Measurements from ENCODE around the gene RCSD1.

The RCSD1 gene

DNA sequence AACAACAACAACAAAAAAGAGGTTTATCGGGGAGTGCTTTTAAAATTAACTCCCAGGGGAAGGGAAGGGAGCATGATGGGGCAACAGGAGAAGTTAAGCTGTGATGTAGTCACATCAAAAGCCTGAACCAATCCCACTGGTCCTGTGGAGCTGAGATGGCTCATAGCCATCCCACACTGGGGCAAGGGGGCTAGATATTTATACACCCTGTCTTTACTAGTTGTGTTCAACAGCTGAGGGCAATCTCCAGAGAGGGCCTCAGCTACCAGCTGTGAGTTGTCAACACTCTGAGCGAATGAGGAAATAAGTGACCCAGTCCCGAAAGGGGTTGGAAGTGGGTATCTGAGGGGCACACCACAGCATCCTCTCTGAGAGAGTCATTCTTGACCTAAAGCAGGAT, 45.5 kb upstream of the RCSD1 start:
- TF ChIP-seq POLR2AphosphoS5 (IDR thresholded peaks at IDR 0.05; ENCODE audit: low read depth) (no peak), SPI1 (IDR thresholded peaks at IDR 0.05; ENCODE audit: borderline replicate concordance, low read depth) (no peak), GABPA (IDR thresholded peaks at IDR 0.05; ENCODE audit: low read depth) (no peak)
- TF ChIP-seq, protein P1, sequence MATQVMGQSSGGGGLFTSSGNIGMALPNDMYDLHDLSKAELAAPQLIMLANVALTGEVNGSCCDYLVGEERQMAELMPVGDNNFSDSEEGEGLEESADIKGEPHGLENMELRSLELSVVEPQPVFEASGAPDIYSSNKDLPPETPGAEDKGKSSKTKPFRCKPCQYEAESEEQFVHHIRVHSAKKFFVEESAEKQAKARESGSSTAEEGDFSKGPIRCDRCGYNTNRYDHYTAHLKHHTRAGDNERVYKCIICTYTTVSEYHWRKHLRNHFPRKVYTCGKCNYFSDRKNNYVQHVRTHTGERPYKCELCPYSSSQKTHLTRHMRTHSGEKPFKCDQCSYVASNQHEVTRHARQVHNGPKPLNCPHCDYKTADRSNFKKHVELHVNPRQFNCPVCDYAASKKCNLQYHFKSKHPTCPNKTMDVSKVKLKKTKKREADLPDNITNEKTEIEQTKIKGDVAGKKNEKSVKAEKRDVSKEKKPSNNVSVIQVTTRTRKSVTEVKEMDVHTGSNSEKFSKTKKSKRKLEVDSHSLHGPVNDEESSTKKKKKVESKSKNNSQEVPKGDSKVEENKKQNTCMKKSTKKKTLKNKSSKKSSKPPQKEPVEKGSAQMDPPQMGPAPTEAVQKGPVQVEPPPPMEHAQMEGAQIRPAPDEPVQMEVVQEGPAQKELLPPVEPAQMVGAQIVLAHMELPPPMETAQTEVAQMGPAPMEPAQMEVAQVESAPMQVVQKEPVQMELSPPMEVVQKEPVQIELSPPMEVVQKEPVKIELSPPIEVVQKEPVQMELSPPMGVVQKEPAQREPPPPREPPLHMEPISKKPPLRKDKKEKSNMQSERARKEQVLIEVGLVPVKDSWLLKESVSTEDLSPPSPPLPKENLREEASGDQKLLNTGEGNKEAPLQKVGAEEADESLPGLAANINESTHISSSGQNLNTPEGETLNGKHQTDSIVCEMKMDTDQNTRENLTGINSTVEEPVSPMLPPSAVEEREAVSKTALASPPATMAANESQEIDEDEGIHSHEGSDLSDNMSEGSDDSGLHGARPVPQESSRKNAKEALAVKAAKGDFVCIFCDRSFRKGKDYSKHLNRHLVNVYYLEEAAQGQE (IDR thresholded peaks at IDR 0.05; ENCODE audit: insufficient replicate concordance, low read depth) = no peak
- TF ChIP-seq, protein P2, sequence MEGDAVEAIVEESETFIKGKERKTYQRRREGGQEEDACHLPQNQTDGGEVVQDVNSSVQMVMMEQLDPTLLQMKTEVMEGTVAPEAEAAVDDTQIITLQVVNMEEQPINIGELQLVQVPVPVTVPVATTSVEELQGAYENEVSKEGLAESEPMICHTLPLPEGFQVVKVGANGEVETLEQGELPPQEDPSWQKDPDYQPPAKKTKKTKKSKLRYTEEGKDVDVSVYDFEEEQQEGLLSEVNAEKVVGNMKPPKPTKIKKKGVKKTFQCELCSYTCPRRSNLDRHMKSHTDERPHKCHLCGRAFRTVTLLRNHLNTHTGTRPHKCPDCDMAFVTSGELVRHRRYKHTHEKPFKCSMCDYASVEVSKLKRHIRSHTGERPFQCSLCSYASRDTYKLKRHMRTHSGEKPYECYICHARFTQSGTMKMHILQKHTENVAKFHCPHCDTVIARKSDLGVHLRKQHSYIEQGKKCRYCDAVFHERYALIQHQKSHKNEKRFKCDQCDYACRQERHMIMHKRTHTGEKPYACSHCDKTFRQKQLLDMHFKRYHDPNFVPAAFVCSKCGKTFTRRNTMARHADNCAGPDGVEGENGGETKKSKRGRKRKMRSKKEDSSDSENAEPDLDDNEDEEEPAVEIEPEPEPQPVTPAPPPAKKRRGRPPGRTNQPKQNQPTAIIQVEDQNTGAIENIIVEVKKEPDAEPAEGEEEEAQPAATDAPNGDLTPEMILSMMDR (IDR thresholded peaks at IDR 0.05; ENCODE audit: insufficient read depth, low read length) = no peak
- H3K4me3 ChIP-seq (replicated peaks; ENCODE audit: insufficient read depth, low read length) = no peak overlapping the region
- no peaks in the 10 kb centered on the region for H3K27me3 ChIP-seq (ENCODE audit: insufficient read depth, poor library complexity, severe bottlenecking)
- H3K27ac ChIP-seq (replicated peaks) = no peak overlapping the region
- DNase-seq (ENCODE audit: low read depth in 1 of 2, low spot score in 1 of 2) = no peak

DNA sequence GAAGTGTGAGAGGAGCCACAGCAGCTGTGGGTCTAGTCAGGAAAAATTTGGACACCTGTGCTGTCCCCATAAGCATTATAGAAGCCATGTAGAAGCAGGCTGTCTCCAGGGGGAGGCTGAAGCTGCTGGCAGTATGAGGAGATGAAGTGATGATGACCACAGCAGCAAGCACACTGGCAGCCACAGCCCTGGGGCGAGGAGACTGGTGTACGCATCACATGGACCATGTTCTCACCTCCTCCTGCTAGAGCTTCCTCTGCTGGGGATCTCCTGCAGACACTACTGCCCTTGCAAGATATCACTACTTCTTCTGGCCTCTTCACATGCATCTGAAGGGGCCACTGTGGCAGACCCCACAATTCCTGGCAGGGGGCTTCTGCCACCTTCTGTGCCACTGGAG, 42.7 kb upstream of the RCSD1 start:
- no peaks in the 10 kb centered on the region for H3K27me3 ChIP-seq (ENCODE audit: insufficient read depth, poor library complexity, severe bottlenecking)
- no peak overlapping the region for H3K27ac ChIP-seq (replicated peaks)
- TF ChIP-seq GABPA (IDR thresholded peaks at IDR 0.05; ENCODE audit: low read depth) (no peak), SPI1 (IDR thresholded peaks at IDR 0.05; ENCODE audit: borderline replicate concordance, low read depth) (no peak), POLR2AphosphoS5 (IDR thresholded peaks at IDR 0.05; ENCODE audit: low read depth) (no peak)
- TF ChIP-seq, protein P1 (IDR thresholded peaks at IDR 0.05; ENCODE audit: insufficient replicate concordance, low read depth) = no peak
- TF ChIP-seq, protein P2 (IDR thresholded peaks at IDR 0.05; ENCODE audit: insufficient read depth, low read length) = no peak
- H3K4me3 ChIP-seq (replicated peaks; ENCODE audit: insufficient read depth, low read length) = no peak overlapping the region
- no peak for DNase-seq (ENCODE audit: low read depth in 1 of 2, low spot score in 1 of 2)

DNA sequence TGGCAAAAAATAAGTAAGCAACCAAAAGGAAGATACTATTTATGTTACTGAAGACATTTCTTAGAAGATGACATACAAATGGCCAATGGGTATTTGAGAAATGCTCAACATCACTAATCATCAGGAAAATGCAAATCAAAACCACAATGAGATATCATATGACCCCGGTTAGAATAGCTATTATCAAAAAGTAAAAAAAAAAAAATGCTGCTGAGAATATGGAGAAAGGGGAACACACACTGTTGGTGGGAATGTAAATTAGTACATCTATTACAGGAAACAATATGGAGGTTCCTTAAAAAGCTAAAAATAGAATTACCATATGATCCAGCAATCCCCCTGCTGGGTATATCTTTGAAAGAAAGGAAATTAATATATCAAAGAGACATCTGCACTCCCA, 42.2 kb upstream of the RCSD1 start:
- no peak overlapping the region for H3K27ac ChIP-seq (replicated peaks)
- H3K27me3 ChIP-seq (ENCODE audit: insufficient read depth, poor library complexity, severe bottlenecking) = no peaks in the 10 kb centered on the region
- no peak overlapping the region for H3K4me3 ChIP-seq (replicated peaks; ENCODE audit: insufficient read depth, low read length)
- TF ChIP-seq POLR2AphosphoS5 (IDR thresholded peaks at IDR 0.05; ENCODE audit: low read depth) (no peak), GABPA (IDR thresholded peaks at IDR 0.05; ENCODE audit: low read depth) (no peak), SPI1 (IDR thresholded peaks at IDR 0.05; ENCODE audit: borderline replicate concordance, low read depth) (no peak)
- TF ChIP-seq, protein P2 (IDR thresholded peaks at IDR 0.05; ENCODE audit: insufficient read depth, low read length) = no peak
- TF ChIP-seq, protein P1 (IDR thresholded peaks at IDR 0.05; ENCODE audit: insufficient replicate concordance, low read depth) = no peak
- DNase-seq (ENCODE audit: low read depth in 1 of 2, low spot score in 1 of 2) = no peak
